Rectal smooth muscle tissue (tissue), 1 donor: ENCODE data around the gene ACSL3.

Experiments used
- H3K27ac ChIP-seq: one replicate; pipeline ENCODE4 v1.7.0; 2013; ENCODE audit warnings: low read depth, low read length, inconsistent platforms
- H3K27me3 ChIP-seq: one replicate; pipeline ENCODE4 v1.7.0; 2013; ENCODE audit warnings: low read length; ENCODE audit not compliant: control insufficient read depth, insufficient read depth
- H3K36me3 ChIP-seq: one replicate; pipeline ENCODE4 v1.7.0; 2013; ENCODE audit warnings: low read length; ENCODE audit not compliant: control insufficient read depth, insufficient read depth
- H3K4me1 ChIP-seq: one replicate; pipeline ENCODE4 v1.7.0; 2013; ENCODE audit warnings: low read length; ENCODE audit not compliant: control insufficient read depth, insufficient read depth
- H3K4me3 ChIP-seq: one replicate; pipeline ENCODE4 v1.7.0; 2013; ENCODE audit warnings: low read length
- H3K9ac ChIP-seq: one replicate; pipeline ENCODE4 v1.7.0; 2013; ENCODE audit warnings: low read length

Gene ACSL3

GRCh38 chr2:222965555-222965954, 104.7 kb downstream of the ACSL3 start:
- Histone ChIP-seq H3K27ac (no peak overlapping the region), H3K9ac (no peak overlapping the region), H3K4me1 (no peaks in the 10 kb centered on the region), H3K27me3 (no peaks in the 10 kb centered on the region), H3K36me3 (no peaks in the 10 kb centered on the region), H3K4me3 (no peak overlapping the region)

- Histone ChIP-seq H3K4me1 (peaks cover 2% of the 10 kb centered on the region), H3K36me3 (no peaks in the 10 kb centered on the region), H3K4me3 (no peak overlapping the region), H3K27me3 (no peaks in the 10 kb centered on the region), H3K27ac (no peak overlapping the region), H3K9ac (no peak overlapping the region)
Observed at GRCh38 chr2:222968550-222969155, 107.8 kb downstream of the ACSL3 start.

GRCh38 chr2:222969491-222969890, 108.7 kb downstream of the ACSL3 start:
- Histone ChIP-seq H3K27ac (no peak overlapping the region), H3K36me3 (no peaks in the 10 kb centered on the region), H3K27me3 (no peaks in the 10 kb centered on the region), H3K4me1 (peaks cover 2% of the 10 kb centered on the region), H3K9ac (no peak overlapping the region), H3K4me3 (no peak overlapping the region)

- Histone ChIP-seq H3K9ac (no peak overlapping the region), H3K27ac (no peak overlapping the region), H3K4me3 (no peak overlapping the region), H3K27me3 (no peaks in the 10 kb centered on the region), H3K36me3 (no peaks in the 10 kb centered on the region), H3K4me1 (peaks cover 2% of the 10 kb centered on the region)
Observed at GRCh38 chr2:222972420-222972819, 111.6 kb downstream of the ACSL3 start.

GRCh38 chr2:222973237-222973636, 112.4 kb downstream of the ACSL3 start:
- H3K27me3 ChIP-seq = no peaks in the 10 kb centered on the region
- H3K9ac ChIP-seq = no peak overlapping the region
- no peak overlapping the region for H3K27ac ChIP-seq
- no peaks in the 10 kb centered on the region for H3K36me3 ChIP-seq
- no peak overlapping the region for H3K4me3 ChIP-seq
- H3K4me1 ChIP-seq = peaks cover 2% of the 10 kb centered on the region

GRCh38 chr2:222973733-222974132, 112.9 kb downstream of the ACSL3 start:
- Histone ChIP-seq H3K4me3 (no peak overlapping the region), H3K27ac (no peak overlapping the region), H3K9ac (no peak overlapping the region), H3K27me3 (no peaks in the 10 kb centered on the region), H3K4me1 (peaks cover 2% of the 10 kb centered on the region), H3K36me3 (no peaks in the 10 kb centered on the region)

- Histone ChIP-seq H3K27ac (no peak overlapping the region), H3K27me3 (no peaks in the 10 kb centered on the region), H3K4me3 (no peak overlapping the region), H3K9ac (no peak overlapping the region), H3K4me1 (peaks cover 2% of the 10 kb centered on the region), H3K36me3 (no peaks in the 10 kb centered on the region)
Observed at GRCh38 chr2:222976521-222977061, 115.8 kb downstream of the ACSL3 start.

- no peaks in the 10 kb centered on the region for H3K36me3 ChIP-seq
- no peak overlapping the region for H3K4me3 ChIP-seq
- no peaks in the 10 kb centered on the region for H3K27me3 ChIP-seq
- H3K9ac ChIP-seq = no peak overlapping the region
- no peaks in the 10 kb centered on the region for H3K4me1 ChIP-seq
- H3K27ac ChIP-seq = no peak overlapping the region
Observed at GRCh38 chr2:222977121-222977520, 116.3 kb downstream of the ACSL3 start.

GRCh38 chr2:222978850-222979249, 118.0 kb downstream of the ACSL3 start:
- no peak overlapping the region for H3K4me3 ChIP-seq
- no peak overlapping the region for H3K27ac ChIP-seq
- no peaks in the 10 kb centered on the region for H3K27me3 ChIP-seq
- H3K9ac ChIP-seq = no peak overlapping the region
- H3K36me3 ChIP-seq = no peaks in the 10 kb centered on the region
- no peaks in the 10 kb centered on the region for H3K4me1 ChIP-seq

GRCh38 chr2:222979484-222979883, 118.6 kb downstream of the ACSL3 start:
- Histone ChIP-seq H3K27ac (no peak overlapping the region), H3K36me3 (no peaks in the 10 kb centered on the region), H3K9ac (no peak overlapping the region), H3K4me3 (no peak overlapping the region), H3K27me3 (no peaks in the 10 kb centered on the region), H3K4me1 (no peaks in the 10 kb centered on the region)

- H3K4me1 ChIP-seq = no peaks in the 10 kb centered on the region
- no peak overlapping the region for H3K27ac ChIP-seq
- no peak overlapping the region for H3K9ac ChIP-seq
- H3K36me3 ChIP-seq = no peaks in the 10 kb centered on the region
- H3K27me3 ChIP-seq = no peaks in the 10 kb centered on the region
- H3K4me3 ChIP-seq = no peak overlapping the region
Observed at GRCh38 chr2:222982010-222982908, 121.4 kb downstream of the ACSL3 start.

GRCh38 chr2:222982909-222983265, 122.1 kb downstream of the ACSL3 start:
- no peak overlapping the region for H3K9ac ChIP-seq
- H3K4me1 ChIP-seq = no peaks in the 10 kb centered on the region
- H3K4me3 ChIP-seq = no peak overlapping the region
- no peak overlapping the region for H3K27ac ChIP-seq
- H3K27me3 ChIP-seq = no peaks in the 10 kb centered on the region
- no peaks in the 10 kb centered on the region for H3K36me3 ChIP-seq
